ENCODE data around the gene CTNNA3. TPM values are rescaled to one million over a fixed set of nuclear protein-coding genes. Genes with fewer than 3 reads are reported as not detected.
"Not testable (repeated sequence)": the region's sequence is repeated elsewhere in the genome, so short reads cannot be mapped to it uniquely, and the experiment has no call there.

Gene CTNNA3
- polyA plus RNA-seq, 1 experiment, result 0.26 TPM

GRCh38 chr10:67433276-67433675 lies 262.7 kb downstream of the CTNNA3 start:
- Histone ChIP-seq H3K9me3 (ENCODE audit: control insufficient read depth, insufficient read depth, low read length) (no peaks in the 10 kb centered on the region), H3K27me3 (ENCODE audit: control insufficient read depth, insufficient read depth, low read length) (no peaks in the 10 kb centered on the region), H3K27ac (ENCODE audit: low read depth, low read length) (no peak overlapping the region), H3K4me3 (ENCODE audit: low read depth, low read length) (no peak overlapping the region)
- no peak for DNase-seq (ENCODE audit: low read depth, low spot score)
- CTCF ChIA-PET, result no interaction called here
- TF ChIP-seq, protein P1, sequence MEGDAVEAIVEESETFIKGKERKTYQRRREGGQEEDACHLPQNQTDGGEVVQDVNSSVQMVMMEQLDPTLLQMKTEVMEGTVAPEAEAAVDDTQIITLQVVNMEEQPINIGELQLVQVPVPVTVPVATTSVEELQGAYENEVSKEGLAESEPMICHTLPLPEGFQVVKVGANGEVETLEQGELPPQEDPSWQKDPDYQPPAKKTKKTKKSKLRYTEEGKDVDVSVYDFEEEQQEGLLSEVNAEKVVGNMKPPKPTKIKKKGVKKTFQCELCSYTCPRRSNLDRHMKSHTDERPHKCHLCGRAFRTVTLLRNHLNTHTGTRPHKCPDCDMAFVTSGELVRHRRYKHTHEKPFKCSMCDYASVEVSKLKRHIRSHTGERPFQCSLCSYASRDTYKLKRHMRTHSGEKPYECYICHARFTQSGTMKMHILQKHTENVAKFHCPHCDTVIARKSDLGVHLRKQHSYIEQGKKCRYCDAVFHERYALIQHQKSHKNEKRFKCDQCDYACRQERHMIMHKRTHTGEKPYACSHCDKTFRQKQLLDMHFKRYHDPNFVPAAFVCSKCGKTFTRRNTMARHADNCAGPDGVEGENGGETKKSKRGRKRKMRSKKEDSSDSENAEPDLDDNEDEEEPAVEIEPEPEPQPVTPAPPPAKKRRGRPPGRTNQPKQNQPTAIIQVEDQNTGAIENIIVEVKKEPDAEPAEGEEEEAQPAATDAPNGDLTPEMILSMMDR (IDR thresholded peaks at IDR 0.05; ENCODE audit: low read depth, low read length), result no peak
- POLR2A ChIA-PET, result no interaction called here

DNA sequence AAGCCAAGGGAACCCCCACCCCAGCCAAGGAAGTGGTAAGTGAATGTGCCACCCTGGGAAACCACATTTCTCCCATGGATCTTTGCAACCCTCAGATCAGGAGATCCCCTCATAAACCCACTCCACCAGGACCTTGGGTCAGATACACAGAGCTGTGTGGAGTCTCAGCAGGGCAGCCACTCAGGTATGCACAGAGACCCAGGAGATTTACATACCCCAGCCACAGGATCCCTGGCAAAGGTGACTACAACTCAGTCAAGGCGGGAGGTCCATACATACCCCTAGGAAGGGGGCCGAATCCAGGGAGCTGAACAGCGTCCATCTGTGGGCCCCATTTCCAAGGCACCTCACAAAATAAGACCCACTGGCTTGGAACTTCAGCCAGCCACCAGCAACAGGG lies 293.4 kb downstream of the CTNNA3 start:
- ChIA-PET POLR2A (no interaction called here), CTCF (no interaction called here)
- no peak overlapping the region for H3K27ac ChIP-seq (ENCODE audit: low read depth, low read length)
- no peak overlapping the region for H3K4me3 ChIP-seq (ENCODE audit: low read depth, low read length)
- no peak for DNase-seq (ENCODE audit: low read depth, low spot score)
- no peaks in the 10 kb centered on the region for H3K27me3 ChIP-seq (ENCODE audit: control insufficient read depth, insufficient read depth, low read length)
- TF ChIP-seq, protein P1 (IDR thresholded peaks at IDR 0.05; ENCODE audit: low read depth, low read length), result no peak
- no peaks in the 10 kb centered on the region for H3K9me3 ChIP-seq (ENCODE audit: control insufficient read depth, insufficient read depth, low read length)

- POLR2A ChIA-PET, result no interaction called here
- Histone ChIP-seq H3K27me3 (ENCODE audit: control insufficient read depth, insufficient read depth, low read length) (no peaks in the 10 kb centered on the region), H3K27ac (ENCODE audit: low read depth, low read length) (no peak overlapping the region), H3K9me3 (ENCODE audit: control insufficient read depth, insufficient read depth, low read length) (no peaks in the 10 kb centered on the region), H3K4me3 (ENCODE audit: low read depth, low read length) (no peak overlapping the region)
- CTCF ChIA-PET, result no interaction called here
- no peak for DNase-seq (ENCODE audit: low read depth, low spot score)
- TF ChIP-seq, protein P1 (IDR thresholded peaks at IDR 0.05; ENCODE audit: low read depth, low read length), result no peak
Observed at GRCh38 chr10:67401711-67402110, 294.3 kb downstream of the CTNNA3 start.

DNA sequence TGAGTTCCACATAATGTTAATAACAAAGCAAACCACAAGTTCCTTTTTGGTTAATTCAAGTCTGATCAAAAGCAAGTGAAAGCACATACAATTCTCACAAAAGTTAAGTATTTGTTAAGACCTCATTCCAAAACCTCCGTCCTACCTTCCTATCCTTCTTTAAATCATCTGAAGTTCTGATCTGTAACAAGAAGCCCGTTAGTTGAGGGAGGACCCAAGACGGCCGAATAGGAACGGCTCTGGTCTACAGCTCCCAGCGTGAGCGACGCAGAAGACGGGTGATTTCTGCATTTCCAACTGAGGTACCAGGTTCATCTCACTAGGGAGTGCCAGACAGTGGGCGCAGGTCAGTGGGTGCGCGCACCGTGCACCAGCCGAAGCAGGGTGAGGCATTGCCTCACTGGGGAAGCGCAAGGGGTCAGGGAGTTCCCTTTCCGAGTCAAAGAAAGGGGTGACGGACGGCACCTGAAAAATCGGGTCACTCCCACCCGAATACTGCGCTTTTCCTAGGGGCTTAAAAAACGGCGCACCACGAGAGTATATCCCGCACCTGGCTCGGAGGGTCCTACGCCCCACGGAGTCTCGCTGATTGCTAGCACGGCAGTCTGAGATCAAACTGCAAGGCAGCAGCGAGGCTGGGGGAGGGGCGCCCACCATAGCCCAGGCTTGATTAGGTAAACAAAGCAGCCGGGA lies 309.0 kb downstream of the CTNNA3 start:
- H3K4me3 ChIP-seq (ENCODE audit: low read depth, low read length); H3K27me3 ChIP-seq (ENCODE audit: control insufficient read depth, insufficient read depth, low read length); DNase-seq (ENCODE audit: low read depth, low spot score); CTCF ChIA-PET; H3K9me3 ChIP-seq (ENCODE audit: control insufficient read depth, insufficient read depth, low read length); H3K27ac ChIP-seq (ENCODE audit: low read depth, low read length); POLR2A ChIA-PET: not testable (repeated sequence)

DNA sequence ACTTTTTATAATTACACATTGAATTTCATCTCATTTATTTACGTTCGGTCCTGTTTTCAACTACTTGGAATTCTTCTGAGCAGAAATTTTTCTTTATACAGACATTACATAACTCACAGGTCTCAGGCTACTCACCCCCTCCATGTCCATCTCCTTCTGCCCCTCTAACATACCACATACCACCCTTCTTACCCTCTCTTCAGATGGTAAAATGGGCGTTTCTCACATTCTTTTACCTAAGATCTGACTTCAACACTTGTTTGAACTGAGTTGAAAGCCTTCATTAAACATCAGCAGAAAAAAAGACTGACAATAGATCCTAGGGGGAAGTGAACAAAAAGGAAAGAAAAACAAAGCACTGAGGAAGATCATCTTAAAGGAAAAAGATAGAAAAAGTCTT lies 309.7 kb downstream of the CTNNA3 start:
- POLR2A ChIA-PET, result no interaction called here
- DNase-seq (ENCODE audit: low read depth, low spot score), result no peak
- no peaks in the 10 kb centered on the region for H3K27me3 ChIP-seq (ENCODE audit: control insufficient read depth, insufficient read depth, low read length)
- no peak overlapping the region for H3K27ac ChIP-seq (ENCODE audit: low read depth, low read length)
- no peak overlapping the region for H3K4me3 ChIP-seq (ENCODE audit: low read depth, low read length)
- TF ChIP-seq, protein P1 (IDR thresholded peaks at IDR 0.05; ENCODE audit: low read depth, low read length), result no peak
- CTCF ChIA-PET, result no interaction called here
- no peaks in the 10 kb centered on the region for H3K9me3 ChIP-seq (ENCODE audit: control insufficient read depth, insufficient read depth, low read length)
